DMS114 treated with DMSO at 0.1 percent for 48 hours (cell line): ENCODE results near the gene FAHD1.
A peak's percentile ranks its signal among the peaks of the same experiment; 100 is the strongest.

Source experiments
- DNase-seq: peaks from one replicate; lab custom pipeline; 2025; ENCODE audit not compliant: unreplicated experiment; lab: John Stamatoyannopoulos, UW

Gene FAHD1

DNA sequence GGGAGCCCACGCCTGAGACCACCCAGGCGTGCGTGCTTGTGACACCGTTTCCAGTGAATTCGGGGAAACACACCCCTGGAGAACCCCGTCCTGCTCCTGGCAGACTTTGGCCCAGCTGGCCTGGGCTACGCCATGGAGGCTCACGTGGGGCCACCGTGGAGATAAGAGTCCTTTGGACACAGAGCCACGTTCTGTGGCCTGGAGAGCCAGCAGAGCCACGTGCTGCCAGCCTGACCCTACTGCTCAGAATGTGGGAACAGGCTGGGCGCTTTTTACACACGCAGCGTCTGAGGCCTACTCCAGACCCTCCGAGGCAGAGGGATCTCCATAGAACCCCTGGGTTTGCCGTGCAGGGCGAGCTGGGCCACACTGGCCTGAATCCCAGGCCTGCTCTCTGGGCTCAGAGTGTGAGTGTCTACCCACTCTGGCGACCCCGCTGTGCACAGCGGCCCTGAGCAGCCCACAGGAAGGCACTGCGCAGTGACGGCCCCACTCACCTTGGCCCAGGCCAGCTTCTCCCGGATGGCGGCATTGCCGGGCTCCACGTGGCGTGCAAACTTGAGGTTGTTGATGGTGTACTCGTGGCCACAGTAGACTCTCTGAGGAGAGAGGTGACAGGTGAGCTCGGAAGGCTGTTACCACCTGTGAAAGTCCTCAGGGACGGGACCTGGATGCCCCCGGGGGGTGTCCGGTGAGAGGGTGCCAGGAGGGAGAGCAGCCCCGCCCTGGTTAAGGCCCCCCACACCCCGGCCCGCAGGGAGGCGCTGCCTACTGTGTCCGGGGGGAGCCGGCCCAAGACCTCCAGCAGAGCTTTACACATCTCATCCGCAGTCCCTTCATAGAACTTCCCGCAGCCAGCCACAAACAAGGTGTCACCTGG is 10.4 kb upstream of the FAHD1 start:
- no peak for DNase-seq

GRCh38 chr16:1817276-1817589 is 9.8 kb upstream of the FAHD1 start:
- no peak for DNase-seq

GRCh38 chr16:1817716-1818115 is 9.3 kb upstream of the FAHD1 start:
- no peak for DNase-seq

GRCh38 chr16:1818204-1818872 is 8.7 kb upstream of the FAHD1 start:
- no peak for DNase-seq

GRCh38 chr16:1818873-1819525 is 8.0 kb upstream of the FAHD1 start:
- DNase-seq, result no peak

DNA sequence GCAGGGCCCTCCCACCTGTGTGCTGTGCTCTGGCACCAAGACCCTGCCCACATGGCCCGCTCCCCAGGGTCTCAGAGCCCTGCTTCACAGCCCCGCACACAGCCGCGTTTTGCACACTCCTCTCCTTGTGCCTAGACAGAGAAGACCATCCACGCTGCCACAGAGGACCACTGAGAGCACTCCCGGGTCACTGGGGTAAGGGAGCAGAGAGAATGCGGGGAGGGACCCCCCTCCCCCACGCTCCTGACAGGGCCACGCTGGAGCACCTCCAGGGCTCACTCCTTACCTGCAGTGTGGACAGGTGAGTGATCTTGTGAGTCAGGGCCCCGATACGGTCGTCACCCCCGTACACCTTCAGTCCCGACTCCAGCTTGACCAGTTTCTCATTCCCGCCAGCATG is 7.4 kb upstream of the FAHD1 start:
- DNase-seq, result no peak

DNA sequence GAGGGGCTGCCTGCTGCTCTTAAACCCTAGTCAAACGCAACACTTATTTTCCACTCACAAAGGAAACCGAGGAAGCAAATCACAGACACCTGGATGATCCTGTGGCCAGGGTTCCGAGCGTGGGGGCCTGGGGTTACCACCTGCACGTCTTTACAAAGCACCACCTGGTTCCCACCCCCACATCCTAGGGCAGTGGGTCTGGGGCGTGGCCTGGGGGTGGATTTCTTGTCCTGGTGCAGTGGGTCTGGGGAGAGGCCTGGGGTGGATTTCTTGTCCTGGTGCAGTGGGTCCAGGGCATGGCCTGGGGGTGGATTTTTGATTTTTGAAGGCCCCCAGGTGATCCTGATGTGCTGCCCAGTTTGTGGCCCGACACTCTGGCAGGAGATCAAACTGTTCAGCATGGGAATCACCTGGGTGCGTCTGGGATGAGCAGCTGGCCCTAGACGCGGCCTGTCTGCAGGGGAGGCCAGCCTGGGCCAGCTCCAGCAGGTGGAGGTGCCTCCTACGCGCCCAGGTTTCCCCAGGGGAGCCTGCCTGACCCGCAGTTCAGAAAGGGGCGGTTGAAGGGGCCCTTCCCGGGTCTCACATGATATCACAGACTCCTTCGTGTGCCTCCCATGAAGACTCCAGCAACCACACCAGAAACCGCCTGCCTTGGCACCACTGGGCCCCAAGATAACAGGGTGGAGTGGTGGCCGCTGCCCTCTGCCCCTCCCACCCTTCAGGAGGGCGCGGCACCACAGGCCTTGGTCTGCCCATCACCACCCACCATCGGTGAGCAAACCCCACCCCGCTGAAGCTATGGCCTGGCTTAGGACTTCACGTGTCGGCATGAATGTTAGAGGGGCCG is 6.7 kb upstream of the FAHD1 start:
- DNase-seq, result no peak

- no peak for DNase-seq
These were observed 6.1 kb upstream of the FAHD1 start for GRCh38 chr16:1820946-1821290.

- DNase-seq, result no peak
These were observed 5.0 kb upstream of the FAHD1 start for GRCh38 chr16:1821861-1822611.

DNA sequence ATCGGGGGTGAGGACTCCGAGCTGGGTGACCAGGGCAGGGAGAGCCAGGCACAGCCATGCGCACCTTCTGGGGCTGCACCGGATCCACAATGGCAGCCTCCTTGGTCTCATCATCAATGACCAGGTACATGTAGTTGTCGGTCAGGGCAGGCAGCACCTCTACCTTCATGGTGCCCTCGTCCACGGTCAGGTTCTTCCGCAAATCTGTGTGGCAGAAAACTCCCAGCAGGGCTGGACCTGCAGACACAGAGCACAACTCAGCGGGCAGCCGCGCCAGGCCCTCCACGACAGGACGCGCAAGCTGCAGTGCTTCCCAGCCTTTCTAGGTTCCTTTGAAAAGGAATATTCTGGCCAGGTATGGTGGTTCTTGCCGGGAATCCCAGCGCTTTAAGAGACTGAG is 4.2 kb upstream of the FAHD1 start:
- no peak for DNase-seq

- DNase-seq, result peak; percentile 41
These were observed 3.2 kb upstream of the FAHD1 start for GRCh38 chr16:1823821-1824220.

DNA sequence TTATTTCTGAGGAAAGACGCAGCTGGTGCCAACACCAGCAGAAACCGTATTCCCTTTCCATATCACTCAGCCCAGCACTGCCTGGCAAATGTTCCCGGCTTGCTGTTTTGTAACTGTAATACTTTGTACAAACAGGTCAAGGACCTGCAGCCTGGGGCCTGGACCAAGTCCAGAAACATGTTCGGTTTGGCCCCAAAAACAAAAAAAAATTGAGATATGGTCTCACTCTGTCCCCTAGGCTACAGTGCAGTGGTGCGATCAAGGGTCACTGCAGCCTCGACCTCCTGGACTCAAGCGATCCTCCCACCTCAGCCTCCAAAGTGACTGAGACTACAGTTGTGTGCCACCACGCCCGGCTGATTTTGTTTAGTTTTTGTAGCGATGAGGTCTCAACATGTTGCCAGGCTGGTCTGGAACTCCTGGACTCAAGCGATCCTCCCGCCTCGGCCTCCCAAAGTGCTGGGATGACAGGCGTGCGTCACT is 1.6 kb upstream of the FAHD1 start:
- DNase-seq, result no peak

DNA sequence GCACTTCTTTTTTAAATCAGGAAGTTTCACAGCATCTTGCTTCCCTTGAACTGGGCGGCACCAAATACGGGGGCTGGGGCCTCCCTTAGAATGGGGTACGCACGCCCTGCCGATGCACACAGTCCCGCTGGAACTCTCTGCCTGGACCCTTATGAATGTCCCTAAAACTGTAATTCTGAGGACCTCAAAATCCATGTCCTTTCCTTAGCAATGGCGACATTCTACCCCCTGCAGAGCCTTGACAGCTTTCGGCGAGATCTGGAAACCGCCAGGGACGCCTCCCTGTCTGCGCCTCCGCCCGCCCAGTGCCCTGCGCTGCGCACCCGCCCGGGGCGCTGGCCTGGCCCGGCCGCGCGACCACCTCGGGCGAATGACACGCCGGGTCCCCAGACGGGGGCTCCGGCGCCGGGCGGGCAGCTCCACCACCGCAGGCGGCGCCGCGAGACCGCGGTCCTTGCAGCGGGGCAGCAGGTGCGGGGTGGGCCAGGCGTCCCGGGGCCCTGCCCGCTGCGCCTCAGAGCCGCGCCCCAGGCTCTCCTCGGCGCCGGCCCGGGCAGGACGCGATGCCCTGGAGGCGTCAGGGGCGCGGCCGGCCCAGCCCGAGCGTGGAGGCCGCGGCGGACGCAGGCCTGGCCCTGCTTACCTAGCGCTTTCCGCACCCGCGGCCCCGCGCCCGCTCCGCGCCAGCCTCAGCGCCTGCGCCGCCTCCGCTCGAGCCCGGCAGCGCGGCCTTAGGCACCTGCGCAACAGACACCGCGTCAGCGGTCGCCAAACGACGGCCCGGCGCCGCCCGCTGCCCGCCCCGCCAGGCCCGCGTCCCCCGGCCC is 929 bp upstream of the FAHD1 start:
- DNase-seq, result no peak

DNA sequence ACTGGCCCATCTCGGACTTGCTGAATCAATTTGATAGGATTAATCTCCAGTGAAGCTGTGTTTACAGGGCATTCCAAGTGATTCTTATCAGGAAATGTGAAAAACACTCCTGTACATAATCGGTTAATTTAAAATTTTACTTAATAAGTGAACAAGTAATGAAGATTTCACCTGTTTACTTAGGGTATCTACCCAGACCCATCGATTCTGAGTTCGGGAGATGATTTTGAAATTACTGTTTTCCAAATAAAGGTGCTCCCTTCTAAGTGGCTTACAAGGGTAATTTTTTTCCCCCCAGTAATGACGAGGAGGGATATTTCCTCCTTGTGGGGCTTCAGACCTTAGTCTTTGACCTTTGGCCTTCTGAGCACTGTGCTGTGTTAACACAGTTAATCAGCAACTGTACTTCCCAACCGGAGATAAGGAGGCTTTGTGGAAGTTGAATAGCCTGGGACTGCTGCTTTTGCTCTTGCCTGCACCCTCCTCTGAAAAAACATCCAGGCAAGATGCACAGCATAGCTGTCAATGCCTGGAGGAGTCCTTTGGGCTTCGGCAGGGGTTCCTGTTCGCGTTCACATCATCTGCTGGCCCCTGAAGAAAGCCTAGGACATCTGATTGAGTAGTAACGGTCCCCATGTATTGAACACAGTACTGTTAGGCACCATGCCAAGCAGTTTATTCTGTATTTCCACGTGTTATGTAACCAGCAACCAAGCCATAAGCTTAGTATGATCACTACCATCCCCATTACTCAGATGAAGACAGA is 1.8 kb downstream of the FAHD1 start:
- DNase-seq, result no peak

DNA sequence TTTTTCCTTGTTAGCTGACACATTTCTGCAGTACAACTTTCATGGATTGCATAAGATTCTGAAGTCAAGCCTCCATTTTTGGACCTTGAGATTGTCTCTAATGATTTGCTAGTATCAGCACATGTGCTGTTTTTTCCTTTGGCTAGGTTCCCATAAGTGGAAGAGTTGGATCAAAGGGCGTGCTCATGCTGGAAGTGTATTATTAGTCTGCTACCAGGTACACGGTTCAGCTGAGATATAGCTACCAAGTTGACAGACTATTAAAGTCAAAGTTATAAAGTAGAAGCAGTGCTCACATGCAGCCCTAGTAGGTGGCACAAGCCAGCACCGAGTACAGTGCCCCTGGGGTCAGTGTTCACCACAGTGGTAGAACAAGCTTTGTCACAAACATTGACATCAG is 3.2 kb downstream of the FAHD1 start:
- no peak for DNase-seq

DNA sequence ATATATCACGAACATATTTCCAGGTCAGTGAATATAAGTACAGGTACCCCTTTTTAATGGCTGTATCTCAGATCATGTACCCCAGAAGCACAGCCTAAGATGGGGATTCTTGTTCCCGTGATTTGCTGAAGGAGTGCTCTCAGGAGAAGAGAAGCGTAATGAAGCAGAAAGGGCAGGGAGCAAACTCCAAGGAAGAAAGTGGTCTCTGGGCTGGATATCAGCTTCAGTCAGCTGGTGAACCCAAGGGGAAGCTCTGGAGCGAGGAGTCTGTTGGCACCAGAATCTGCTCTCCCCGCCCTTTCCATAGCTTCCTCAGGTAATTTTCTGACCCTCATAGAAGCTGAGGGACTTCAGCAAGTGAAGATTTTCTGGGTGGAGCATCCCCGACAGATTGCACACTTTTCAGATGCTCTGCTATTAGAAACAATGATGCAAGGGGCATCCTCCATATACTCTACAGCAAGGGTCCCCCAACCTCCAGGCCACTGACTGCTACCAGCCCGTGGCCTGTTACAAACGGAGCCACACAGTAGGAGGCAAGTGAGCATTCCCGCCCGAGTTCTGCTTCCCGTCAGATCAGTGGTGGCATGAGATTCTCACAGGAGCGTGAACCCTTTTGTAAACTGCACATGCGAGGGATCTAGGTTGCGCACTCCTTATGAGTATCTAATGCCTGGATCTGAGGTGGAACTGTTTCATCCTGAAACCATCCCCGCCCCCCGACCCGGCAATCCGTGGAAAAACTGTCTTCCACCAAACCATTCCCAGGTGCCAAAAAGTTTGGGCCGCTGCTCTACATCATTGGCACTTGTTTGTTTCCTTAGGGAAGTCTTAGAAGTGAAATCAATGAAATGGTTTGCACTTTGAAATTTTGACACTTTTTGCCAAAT is 4.4 kb downstream of the FAHD1 start:
- DNase-seq, result no peak

GRCh38 chr16:1832838-1833454 is 5.9 kb downstream of the FAHD1 start:
- no peak for DNase-seq

GRCh38 chr16:1834096-1834495 is 7.1 kb downstream of the FAHD1 start:
- no peak for DNase-seq
